K562 (cell line): ENCODE data around the gene TMEM132C. TPM values are rescaled to one million over a fixed set of nuclear protein-coding genes. Genes with fewer than 3 reads are reported as not detected.

Source experiments
- ATAC-seq: fragments of 200-7000 bp; cut with Tn5 transposase; 3 replicates; pipeline ENCODE4 v1.9.1; 2020; ENCODE audit warnings: moderate library complexity
- Bru-seq: library from RNA; stranded (reverse); fragments of 400-500 nt; gene quantifications from one replicate; lab custom pipeline; 2021; lab: Mats Ljungman, UMichigan
- BruChase-seq, 2 experiments: library from RNA; stranded (reverse); fragments of 400-500 nt; gene quantifications; one replicate each; lab custom pipeline; 2021; lab: Mats Ljungman, UMichigan
- BruUV-seq: library from RNA; stranded (reverse); fragments of 400-500 nt; replicated peaks from 2 replicates; lab custom pipeline; 2021; lab: Mats Ljungman, UMichigan
- CTCF ChIA-PET: fragments of 300-600 bp; formaldehyde crosslinking; extraction: SDS; loops from one replicate; lab custom pipeline; 2021; ENCODE audit warnings: low intra/inter-chr PET ratio; lab: Yijun Ruan, JAX
- POLR2A ChIA-PET: fragments of 300-600, 350-650 bp; sonication (Branson Sonifier 250); formaldehyde crosslinking; extraction: SDS; loops from one replicate; lab custom pipeline; 2021; ENCODE audit warnings: antibody characterized with exemption, inconsistent platforms; lab: Yijun Ruan, JAX
- DNase-seq, 4 experiments: peaks; one replicate each; pipeline versions ENCODE4 v3.0.0 to v3.0.0-alpha.2; 2011 to 2018; ENCODE audit warnings: low spot score in 3 of 4, mixed read lengths in 3 of 4; ENCODE audit errors: extremely low read depth in 1 of 4
- FAIRE-seq: peaks from 2 replicates; lab custom pipeline; 2011; peaks lifted over from hg19 to GRCh38; lab: Jason Lieb, UNC
- H2AFZ ChIP-seq: 2 replicates; pipeline ENCODE4 v1.6.0; 2011; ENCODE audit warnings: low read depth, low read length, control low read depth, inconsistent platforms
- H3K27ac ChIP-seq: fragments of 200-600 bp; 3 replicates; pipeline ENCODE4 v1.8.0; 2011; ENCODE audit warnings: low read depth, mild to moderate bottlenecking, control low read depth, inconsistent platforms, low read length, moderate library complexity, mixed read lengths; ENCODE audit errors: extremely low read depth
- H3K27me3 ChIP-seq, 2 experiments: fragments of 300-600 bp in 1 of 2; 2 replicates in 1 of 2; 3 replicates in 1 of 2; pipeline versions ENCODE4 v1.6.0 to v1.8.0; 2011; ENCODE audit warnings: inconsistent platforms in 2 of 2, low read length in 2 of 2, mild to moderate bottlenecking in 1 of 2, mixed read lengths in 1 of 2, moderate library complexity in 1 of 2; ENCODE audit not compliant: control insufficient read depth in 2 of 2, insufficient read depth in 2 of 2
- H3K36me3 ChIP-seq: fragments of 300-600 bp; 3 replicates; pipeline ENCODE4 v1.8.0; 2011; ENCODE audit warnings: mild to moderate bottlenecking, low read length, inconsistent platforms; ENCODE audit not compliant: control insufficient read depth, insufficient read depth
- H3K4me1 ChIP-seq, 2 experiments: fragments of 200-600 bp in 1 of 2; replicated peaks in 1 of 2; 2 replicates in 1 of 2; 3 replicates in 1 of 2; pipeline versions ENCODE4 v1.5.1 to v1.8.0; 2011; ENCODE audit warnings: inconsistent platforms in 2 of 2, low read length in 2 of 2, mild to moderate bottlenecking in 1 of 2, mixed read lengths in 1 of 2, moderate library complexity in 1 of 2; ENCODE audit not compliant: control insufficient read depth in 2 of 2, insufficient read depth in 2 of 2
- H3K4me2 ChIP-seq: 2 replicates; pipeline ENCODE4 v1.6.1; 2011; ENCODE audit warnings: low read length, control low read depth, inconsistent platforms, mixed read lengths; ENCODE audit not compliant: insufficient read depth
- H3K4me3 ChIP-seq: fragments of 200-600 bp; sonication (generic), shearing (Covaris generic); 2 replicates; pipeline ENCODE4 v1.5.1; 2016; ENCODE audit warnings: control low read depth, inconsistent platforms
- H3K79me2 ChIP-seq: fragments of 200-600 bp; 3 replicates; pipeline ENCODE4 v1.8.0; 2011; ENCODE audit warnings: low read length, inconsistent platforms; ENCODE audit not compliant: control insufficient read depth, insufficient read depth
- H3K9ac ChIP-seq, 2 experiments: 2 replicates each; pipeline versions ENCODE4 v1.6.0 to v1.6.1; 2011; ENCODE audit warnings: low read depth in 2 of 2, low read length in 2 of 2, control low read depth in 1 of 2, inconsistent platforms in 1 of 2, mild to moderate bottlenecking in 1 of 2, mixed read lengths in 1 of 2; ENCODE audit not compliant: insufficient read depth in 1 of 2
- H3K9me1 ChIP-seq: one replicate; pipeline ENCODE4 v1.6.0; 2011; ENCODE audit warnings: inconsistent platforms, mild to moderate bottlenecking, low read length, moderate library complexity; ENCODE audit not compliant: control insufficient read depth, insufficient read depth
- H3K9me3 ChIP-seq: replicated peaks from 2 replicates; pipeline ENCODE4 v1.5.1; 2011; ENCODE audit warnings: low read depth, low read length, inconsistent platforms; ENCODE audit not compliant: control insufficient read depth, insufficient read depth
- H4K20me1 ChIP-seq: replicated peaks from 2 replicates; pipeline ENCODE4 v1.6.1; 2011; ENCODE audit warnings: low read length, inconsistent platforms, mixed read lengths; ENCODE audit not compliant: control insufficient read depth, insufficient read depth
- FOXM1 ChIP-seq, 2 experiments: fragments of 450-650 bp in 1 of 2; sonication (generic) in 1 of 2; formaldehyde crosslinking in 1 of 2; IDR thresholded peaks; 2 replicates each; pipeline versions ENCODE4 v1.6.1 to v1.9.0; 2017 to 2022; ENCODE audit warnings: low read depth in 2 of 2, mild to moderate bottlenecking in 2 of 2, missing genetic modification reagents in 1 of 2, moderate library complexity in 1 of 2
- HNRNPLL ChIP-seq: fragments of 200-400 bp; formaldehyde crosslinking; IDR thresholded peaks from 2 replicates; pipeline ENCODE4 v1.6.1; 2017; ENCODE audit warnings: low read length, low read depth, mild to moderate bottlenecking; ENCODE audit not compliant: poor library complexity, severe bottlenecking
- WGBS: fragments of 100-300 bp; shearing (Covaris generic); methylation state at CpG from one replicate; pipeline ENCODE4 v1.1.6; 2016; ENCODE audit warnings: low coverage, mixed read lengths; ENCODE audit not compliant: insufficient coverage; ENCODE audit errors: missing lambda C conversion rate; 5-methylcytosine and 5-hydroxymethylcytosine counted together
- in situ Hi-C: fragments of 300-500 bp; cut with MboI; formaldehyde crosslinking; loops from 4 replicates; pipeline ENCODE4 v1.15.0; 2018; ENCODE audit warnings: inconsistent platforms, mixed read lengths
- intact Hi-C: fragments of 100-400 bp; cut with micrococcal nuclease; formaldehyde crosslinking; loops from 2 replicates; pipeline ENCODE4 v1.14.2; 2022
- long read RNA-seq, 3 experiments: library from polyadenylated mRNA in 2 of 3; library from RNA in 1 of 3; unstranded in 2 of 3; stranded (forward) in 1 of 3; transcript quantifications; one replicate each; pipeline ENCODE4 v2.0.0, GENCODE V29; 2019 to 2022
- polyA minus RNA-seq, 3 experiments: library from RNA; depleted of rRNA, polyadenylated mRNA; stranded (reverse); fragments of >200 nt; gene quantifications; 2 replicates each; pipeline ENCODE4 v1.2.3, GENCODE V29; 2011
- polyA plus RNA-seq, 8 experiments: library from polyadenylated mRNA; depleted of rRNA in 4 of 8; stranded (reverse) in 5 of 8; unstranded in 3 of 8; fragments of >200 nt; fragmentation: Nextera tagmentation in 2 of 8; fragmentation: Illumina TruSeq in 1 of 8; extraction: Ambion mirVana in 2 of 8; extraction: Trizol in 1 of 8; gene quantifications; 2 replicates each; pipeline versions ENCODE4 v1.2.1 to v1.2.3, GENCODE V29; 2011 to 2014; ENCODE audit warnings: inconsistent platforms in 1 of 8, missing spikeins in 1 of 8
- total RNA-seq, 7 experiments: library from RNA; depleted of rRNA in 6 of 7; stranded (reverse); fragments of >200 nt in 6 of 7; fragmentation: Illumina TruSeq in 2 of 7; extraction: Trizol in 2 of 7; gene quantifications; 2 replicates each; pipeline versions ENCODE4 v1.2.1 to v1.2.3, GENCODE V29; 2011 to 2021; ENCODE audit warnings: low replicate concordance in 1 of 7

Gene TMEM132C
- total RNA-seq (2011; cell fraction: chromatin; rRNA removed; ENCODE audit: low replicate concordance): not detected in 2 replicates
- not detected in 2 replicates for total RNA-seq (2011; cell fraction: nucleolus; rRNA removed)
- total RNA-seq (2011; cell fraction: nucleoplasm; rRNA removed): not detected in 2 replicates
- not detected in 2 replicates for total RNA-seq (2014; rRNA removed)
- total RNA-seq (2014; rRNA removed; fragmentation: Illumina TruSeq; extraction: Trizol): not detected in 2 replicates
- total RNA-seq (2015; rRNA removed; fragmentation: Illumina TruSeq; extraction: Trizol): not detected in 2 replicates
- total RNA-seq (2021): not detected in 2 replicates
- polyA plus RNA-seq (2011; rRNA removed): not detected in 2 replicates
- polyA plus RNA-seq (2011; cell fraction: cytosol; rRNA removed): not detected in 2 replicates
- polyA plus RNA-seq (2011; cell fraction: nucleus; rRNA removed): not detected in 2 replicates
- polyA plus RNA-seq (2012): not detected in 2 replicates
- polyA plus RNA-seq (2014; fragmentation: Illumina TruSeq; extraction: Trizol): not detected in 2 replicates
- polyA plus RNA-seq (2014; fragmentation: Nextera tagmentation; extraction: Ambion mirVana): not detected
- not detected in 2 replicates for polyA plus RNA-seq (2014; rRNA removed)
- polyA minus RNA-seq (2011; rRNA and poly(A)+ RNA removed): not detected in 2 replicates
- polyA minus RNA-seq (2011; cell fraction: cytosol; rRNA and poly(A)+ RNA removed): not detected in 2 replicates
- not detected in 2 replicates for polyA minus RNA-seq (2011; cell fraction: nucleus; rRNA and poly(A)+ RNA removed)
- percentile 0 among the genes with signal in this experiment for Bru-seq, nascent RNA
- BruChase-seq, experiment 1, labeled RNA remaining after a 2-hour chase: percentile 1 among the genes with signal in this experiment
- BruChase-seq, experiment 2, labeled RNA remaining after a 6-hour chase: percentile 0 among the genes with signal in this experiment
- long read RNA-seq, experiment 1: 0 reads
- long read RNA-seq, experiment 2: 0 reads
- long read RNA-seq, experiment 3: 0 reads

GRCh38 chr12:128267131-128267622, at the start of gene TMEM132C:
TSS of gene TMEM132C (plus strand) at chr12:128267170. CDS start at chr12:128267403, 233 bp downstream.
- POLR2A ChIA-PET: no interaction called here
- intact Hi-C loops (no loop called here), in situ Hi-C loops (no loop called here)
- Histone ChIP-seq H3K4me2 (no peak within 1 kb of the TSS), H3K4me3 (no peak within 1 kb of the TSS), H2AFZ (no peak within 1 kb of the TSS), H3K4me1 (no peaks in the 10 kb centered on the region), H3K9me3 (no peaks in the 10 kb centered on the region; the same call in 1 of the 2 replicates), H4K20me1 (no peaks in the 10 kb centered on the region), H3K36me3 (no peaks in the 10 kb centered on the region), H3K79me2 (no peaks in the 10 kb centered on the region), H3K27me3 (peaks cover 0 to 10% of the 10 kb centered on the region in 2 experiments; a peak in 1 of 5 replicates), H3K27ac (no peak within 1 kb of the TSS), H3K9me1 (no peaks in the 10 kb centered on the region), H3K9ac (no peak within 1 kb of the TSS)
- no peak for TF ChIP-seq FOXM1 (IDR thresholded peaks at IDR 0.05; ENCODE audit: low read depth)
- TF ChIP-seq FOXM1 (CRISPR knock-in tag; IDR thresholded peaks at IDR 0.05; ENCODE audit: low read depth): no peak
- peak; percentile 60 for TF ChIP-seq HNRNPLL
- CTCF ChIA-PET: no interaction called here
- DNase-seq (no peak), ATAC-seq (no peak), FAIRE-seq (no peak)
- no CpG with 5 or more reads among the region's 73 CpGs for WGBS
- no TSS peak for BruUV-seq
